ENCODE measurements around the gene ATCAY. TPM values are rescaled to one million over a fixed set of nuclear protein-coding genes. Genes with fewer than 3 reads are reported as not detected.

The ATCAY gene
- total RNA-seq, 2 donors from 2014 or later = 0.58 to 2.8 TPM

- H3K4me1 Mint-ChIP-seq = no peaks in the 10 kb centered on the region
- TF ChIP-seq CTCF (conservative IDR thresholded peaks at IDR 0.05) = no peak
- H3K36me3 Mint-ChIP-seq (ENCODE audit: low read depth) = peaks cover 44% of the 10 kb centered on the region
- peaks cover 23% of the 10 kb centered on the region for H3K9me3 ChIP-seq (ENCODE audit: control insufficient read depth, low read length)
- no peaks in the 10 kb centered on the region for H3K4me1 ChIP-seq (ENCODE audit: control insufficient read depth, insufficient read depth, low read length)
- H3K27ac ChIP-seq (ENCODE audit: low read depth, low read length) = no peak overlapping the region
- H3K36me3 ChIP-seq (ENCODE audit: control insufficient read depth, insufficient read depth, low read length) = peaks cover 14% of the 10 kb centered on the region
- H3K9me3 Mint-ChIP-seq = peaks cover 31% of the 10 kb centered on the region
- H3K27me3 Mint-ChIP-seq (ENCODE audit: insufficient read depth) = peaks cover 2% of the 10 kb centered on the region
- H3K4me3 ChIP-seq (ENCODE audit: low read length) = no peak overlapping the region
- no peaks in the 10 kb centered on the region for H3K27me3 ChIP-seq (ENCODE audit: control insufficient read depth, insufficient read depth, low read length, poor library complexity, severe bottlenecking)
- H3K27ac Mint-ChIP-seq = no peak overlapping the region
- no peak overlapping the region for H3K4me3 Mint-ChIP-seq
- no peak for DNase-seq
- no peak overlapping the region for H3K9ac ChIP-seq (ENCODE audit: extremely low read depth, low read length, poor library complexity, severe bottlenecking)
- 92 to 97% methylated on average over 6 to 12 of the region's 12 CpGs for WGBS, 2 experiments (ENCODE audit: insufficient coverage in 1 of 2, insufficient read length in 1 of 2)
Measured at GRCh38 chr19:3849787-3850186, 30.7 kb upstream of the ATCAY start.

- no peak overlapping the region for H3K27ac ChIP-seq (ENCODE audit: low read depth, low read length)
- H3K36me3 Mint-ChIP-seq (ENCODE audit: low read depth) = peaks cover 47% of the 10 kb centered on the region
- peaks cover 23% of the 10 kb centered on the region for H3K9me3 ChIP-seq (ENCODE audit: control insufficient read depth, low read length)
- H3K4me3 Mint-ChIP-seq = no peak overlapping the region
- no peaks in the 10 kb centered on the region for H3K27me3 ChIP-seq (ENCODE audit: control insufficient read depth, insufficient read depth, low read length, poor library complexity, severe bottlenecking)
- TF ChIP-seq CTCF (conservative IDR thresholded peaks at IDR 0.05) = no peak
- H3K4me3 ChIP-seq (ENCODE audit: low read length) = no peak overlapping the region
- no peak overlapping the region for H3K27ac Mint-ChIP-seq
- no peak overlapping the region for H3K9ac ChIP-seq (ENCODE audit: extremely low read depth, low read length, poor library complexity, severe bottlenecking)
- H3K36me3 ChIP-seq (ENCODE audit: control insufficient read depth, insufficient read depth, low read length) = peaks cover 14% of the 10 kb centered on the region
- DNase-seq = no peak
- peaks cover 31% of the 10 kb centered on the region for H3K9me3 Mint-ChIP-seq
- no peaks in the 10 kb centered on the region for H3K4me1 Mint-ChIP-seq
- whole genome bisulfite sequencing, 2 experiments (ENCODE audit: insufficient coverage in 1 of 2, insufficient read length in 1 of 2) = 80 to 86% methylated on average over 4 to 6 of the region's 6 CpGs
- H3K4me1 ChIP-seq (ENCODE audit: control insufficient read depth, insufficient read depth, low read length) = no peaks in the 10 kb centered on the region
- peaks cover 2% of the 10 kb centered on the region for H3K27me3 Mint-ChIP-seq (ENCODE audit: insufficient read depth)
Measured at GRCh38 chr19:3850320-3850972, 30.0 kb upstream of the ATCAY start.

GRCh38 chr19:3851254-3852176 lies 29.0 kb upstream of the ATCAY start:
- WGBS, 2 experiments (ENCODE audit: insufficient coverage in 1 of 2, insufficient read length in 1 of 2) = 95 to 97% methylated on average over 7 to 11 of the region's 11 CpGs
- H3K27me3 ChIP-seq (ENCODE audit: control insufficient read depth, insufficient read depth, low read length, poor library complexity, severe bottlenecking) = no peaks in the 10 kb centered on the region
- Mint-ChIP-seq H3K27me3 (ENCODE audit: insufficient read depth) (peaks cover 2% of the 10 kb centered on the region), H3K36me3 (ENCODE audit: low read depth) (peaks cover 54% of the 10 kb centered on the region), H3K4me1 (no peaks in the 10 kb centered on the region), H3K4me3 (no peak overlapping the region), H3K27ac (no peak overlapping the region), H3K9me3 (peaks cover 31% of the 10 kb centered on the region)
- no peak for TF ChIP-seq CTCF (conservative IDR thresholded peaks at IDR 0.05)
- H3K4me1 ChIP-seq (ENCODE audit: control insufficient read depth, insufficient read depth, low read length) = no peaks in the 10 kb centered on the region
- H3K9ac ChIP-seq (ENCODE audit: extremely low read depth, low read length, poor library complexity, severe bottlenecking) = no peak overlapping the region
- no peak overlapping the region for H3K27ac ChIP-seq (ENCODE audit: low read depth, low read length)
- H3K4me3 ChIP-seq (ENCODE audit: low read length) = no peak overlapping the region
- no peak for DNase-seq
- H3K36me3 ChIP-seq (ENCODE audit: control insufficient read depth, insufficient read depth, low read length) = peaks cover 14% of the 10 kb centered on the region
- peaks cover 23% of the 10 kb centered on the region for H3K9me3 ChIP-seq (ENCODE audit: control insufficient read depth, low read length)

Data from endodermal cell (in vitro differentiated cells).